Vagina (tissue), 2 donors: Measurements from ENCODE around the gene GSTM3.

Experiments used
- CTCF ChIP-seq, 3 experiments: fragments of 450-650 bp in 2 of 3; fragments of 200-600 bp in 1 of 3; sonication (generic) in 1 of 3; IDR thresholded peaks; one replicate each; pipeline ENCODE4 v1.5.1; 2017 to 2019; ENCODE audit warnings: antibody characterized with exemption in 3 of 3, mild to moderate bottlenecking in 2 of 3, moderate library complexity in 2 of 3
- POLR2A ChIP-seq, 2 donors: fragments of 450-650 bp; IDR thresholded peaks; one replicate each; pipeline ENCODE4 v1.6.1; 2017; ENCODE audit warnings: antibody characterized with exemption in 2 of 2, mild to moderate bottlenecking in 2 of 2, moderate library complexity in 2 of 2
- POLR2AphosphoS5 ChIP-seq, 2 donors: sonication (generic); formaldehyde crosslinking; IDR thresholded peaks; one replicate each; pipeline ENCODE4 v1.9.0; 2017; ENCODE audit warnings: antibody characterized with exemption in 2 of 2, mild to moderate bottlenecking in 2 of 2, low read depth in 1 of 2; ENCODE audit not compliant: insufficient read depth in 1 of 2

- TF ChIP-seq CTCF (IDR thresholded peaks at IDR 0.05) (no peak), POLR2A (IDR thresholded peaks at IDR 0.05) (no peak), POLR2AphosphoS5 (IDR thresholded peaks at IDR 0.05; ENCODE audit: insufficient read depth in 1 of 2, low read depth in 1 of 2) (no peak)
These were observed 45.3 kb upstream of the GSTM3 start for GRCh38 chr1:109786112-109786480.
